ACC112 (cell line): ENCODE measurements around the gene MYH3.

Experiments used
- H2AFZ ChIP-seq: fragments of 200-600 bp; sonication (generic); one replicate; pipeline ENCODE4 v1.6.0; 2017; ENCODE audit warnings: antibody characterized with exemption, low read length; ENCODE audit not compliant: unreplicated experiment
- H3K27ac ChIP-seq: fragments of 200-600 bp; sonication (generic); 2 replicates; pipeline ENCODE4 v1.5.1; 2014; ENCODE audit warnings: low read depth, mild to moderate bottlenecking, antibody characterized with exemption, low read length, moderate library complexity
- H3K27me3 ChIP-seq: fragments of 200-600 bp; sonication (generic); 2 replicates; pipeline ENCODE4 v1.6.1; 2014; ENCODE audit warnings: mild to moderate bottlenecking, antibody characterized with exemption, low read length, moderate library complexity, mixed read lengths; ENCODE audit not compliant: insufficient read depth
- H3K36me3 ChIP-seq: fragments of 200-600 bp; sonication (generic); 2 replicates; pipeline ENCODE4 v1.6.1; 2016; ENCODE audit warnings: mild to moderate bottlenecking, antibody characterized with exemption, low read length, moderate library complexity, mixed read lengths; ENCODE audit not compliant: insufficient read depth
- H3K4me1 ChIP-seq: fragments of 200-600 bp; sonication (generic); one replicate; pipeline ENCODE4 v1.6.1; 2016; ENCODE audit warnings: low read length, mixed read lengths; ENCODE audit not compliant: insufficient read depth, unreplicated experiment, control insufficient read depth
- H3K4me3 ChIP-seq: fragments of 200-600 bp; sonication (generic); 2 replicates; pipeline ENCODE4 v1.5.1; 2014; ENCODE audit warnings: mild to moderate bottlenecking, low read depth, low read length
- H3K79me2 ChIP-seq: fragments of 200-600 bp; sonication (generic); one replicate; pipeline ENCODE4 v1.6.0; 2016; ENCODE audit warnings: low read length; ENCODE audit not compliant: control insufficient read depth, unreplicated experiment, insufficient read depth

Gene MYH3

DNA sequence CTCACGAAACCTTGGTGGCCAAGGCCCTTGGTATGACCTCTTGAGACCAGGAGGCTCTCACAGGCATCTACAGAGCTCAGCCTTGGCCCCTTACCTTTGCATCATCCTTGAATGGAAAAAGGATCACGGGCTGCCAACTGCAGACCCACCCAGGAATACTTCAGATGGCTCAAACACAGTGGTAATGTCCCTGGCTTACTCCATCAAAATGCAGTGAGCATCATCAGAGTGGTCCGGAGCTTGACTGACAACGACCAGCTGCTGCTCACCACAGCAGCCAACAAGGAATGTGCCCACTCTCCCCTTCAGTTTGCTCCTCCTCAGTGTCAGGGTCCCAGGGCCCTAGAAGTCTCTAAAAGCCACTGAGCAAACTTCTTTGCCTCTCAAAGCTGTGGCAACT, 17.6 kb upstream of the MYH3 start:
- Histone ChIP-seq H3K4me1 (no peaks in the 10 kb centered on the region), H3K27me3 (no peaks in the 10 kb centered on the region), H3K4me3 (no peak overlapping the region), H3K36me3 (peaks cover 14% of the 10 kb centered on the region), H3K27ac (no peak overlapping the region), H3K79me2 (no peaks in the 10 kb centered on the region), H2AFZ (no peak overlapping the region)

DNA sequence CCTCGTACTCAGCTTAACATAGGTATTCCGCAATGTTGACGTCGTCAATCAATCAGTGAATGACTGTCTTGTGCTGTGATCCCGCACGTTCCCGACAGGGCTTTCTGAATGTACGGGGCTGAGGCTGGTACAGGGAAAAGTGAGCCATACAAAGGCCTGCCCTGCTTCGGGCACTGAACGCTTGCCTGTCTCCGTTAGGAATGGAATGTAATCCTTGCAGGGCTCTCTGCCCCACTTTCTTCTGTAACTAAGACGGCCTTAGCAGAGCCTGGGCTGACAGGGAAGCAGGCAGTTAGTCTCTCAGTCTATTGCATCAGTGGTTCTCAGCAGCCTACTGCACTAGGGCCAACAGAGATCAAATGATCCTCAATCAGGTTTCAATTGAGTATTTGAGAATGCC, 16.2 kb upstream of the MYH3 start:
- H2AFZ ChIP-seq = no peak overlapping the region
- H3K79me2 ChIP-seq = no peaks in the 10 kb centered on the region
- no peaks in the 10 kb centered on the region for H3K27me3 ChIP-seq
- H3K27ac ChIP-seq = no peak overlapping the region
- 0 out of 2 replicates have a peak, but pooled peaks cover 4% of the 10 kb centered on the region for H3K36me3 ChIP-seq
- peaks cover 5% of the 10 kb centered on the region for H3K4me1 ChIP-seq
- H3K4me3 ChIP-seq = no peak overlapping the region

DNA sequence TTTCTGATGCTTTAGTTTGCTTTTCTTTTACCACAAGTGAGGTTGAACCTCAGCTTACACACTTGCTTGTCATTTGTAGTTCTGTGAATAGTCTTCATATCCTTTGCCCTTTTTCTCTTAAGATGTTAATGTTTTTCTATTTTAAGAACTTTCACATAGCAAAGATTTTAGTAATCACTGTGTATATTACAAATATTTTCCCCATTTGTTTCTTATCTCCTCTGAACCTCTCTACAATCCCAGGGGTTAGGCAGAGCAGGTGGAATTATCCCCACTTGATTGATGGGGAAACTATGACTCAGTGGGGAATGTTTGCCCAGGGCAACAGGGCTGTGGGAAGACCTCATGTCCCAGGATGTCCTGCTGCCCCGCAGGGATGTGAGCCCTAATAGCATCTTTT, 11.7 kb upstream of the MYH3 start:
- H3K36me3 ChIP-seq = no peaks in the 10 kb centered on the region
- H3K27me3 ChIP-seq = no peaks in the 10 kb centered on the region
- H2AFZ ChIP-seq = no peak overlapping the region
- no peak overlapping the region for H3K4me3 ChIP-seq
- peaks cover 5% of the 10 kb centered on the region for H3K4me1 ChIP-seq
- H3K79me2 ChIP-seq = no peaks in the 10 kb centered on the region
- no peak overlapping the region; the same call in 1 of the 2 replicates for H3K27ac ChIP-seq

DNA sequence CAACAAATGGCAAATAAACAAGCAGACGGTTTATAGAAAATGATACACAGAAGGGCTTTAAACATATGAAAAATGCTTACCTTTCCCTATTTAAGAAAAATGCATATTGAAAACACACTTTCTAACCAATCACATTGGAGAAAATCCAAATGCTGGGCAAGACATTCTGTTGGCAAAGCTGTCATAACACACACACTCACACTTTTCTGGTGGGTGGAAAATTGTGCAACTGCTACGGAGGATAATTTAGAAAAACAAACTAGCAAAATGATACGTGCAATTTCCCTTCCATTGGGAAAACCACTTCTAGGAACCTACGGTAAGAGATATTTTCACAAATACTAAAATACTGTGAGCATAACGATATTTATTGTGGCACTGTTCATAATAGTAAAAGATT, 9.8 kb upstream of the MYH3 start:
- Histone ChIP-seq H2AFZ (no peak overlapping the region), H3K4me3 (no peak overlapping the region), H3K27ac (no peak overlapping the region)

DNA sequence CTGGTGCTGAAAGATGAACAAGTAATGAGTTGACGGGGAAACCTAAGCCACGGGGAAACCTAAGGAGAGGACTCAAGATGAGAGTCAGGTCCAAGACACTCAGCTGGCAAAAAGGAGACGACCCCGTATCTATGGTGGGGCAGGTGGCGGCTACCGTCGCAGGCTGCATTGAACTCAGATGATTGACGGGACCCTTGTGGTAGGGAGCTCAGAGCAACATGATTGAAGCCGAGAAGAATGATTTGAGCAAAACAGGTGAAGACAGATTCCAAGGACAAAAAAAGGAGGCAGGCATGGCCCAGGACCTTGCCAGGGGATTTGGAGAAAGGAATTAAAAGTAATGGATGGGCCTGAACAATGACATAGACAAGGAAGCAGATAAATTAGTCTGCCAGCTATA, 7.5 kb upstream of the MYH3 start:
- Histone ChIP-seq H3K27ac (no peak overlapping the region), H3K4me3 (no peak overlapping the region), H3K36me3 (no peaks in the 10 kb centered on the region), H2AFZ (no peak overlapping the region), H3K79me2 (no peaks in the 10 kb centered on the region), H3K27me3 (no peaks in the 10 kb centered on the region), H3K4me1 (peaks cover 5% of the 10 kb centered on the region)

More for the DNA sequence above, 9.8 kb upstream of the MYH3 start:
- no peaks in the 10 kb centered on the region for H3K27me3 ChIP-seq
- H3K4me1 ChIP-seq = peaks cover 5% of the 10 kb centered on the region
- H3K36me3 ChIP-seq = no peaks in the 10 kb centered on the region
- H3K79me2 ChIP-seq = no peaks in the 10 kb centered on the region

DNA sequence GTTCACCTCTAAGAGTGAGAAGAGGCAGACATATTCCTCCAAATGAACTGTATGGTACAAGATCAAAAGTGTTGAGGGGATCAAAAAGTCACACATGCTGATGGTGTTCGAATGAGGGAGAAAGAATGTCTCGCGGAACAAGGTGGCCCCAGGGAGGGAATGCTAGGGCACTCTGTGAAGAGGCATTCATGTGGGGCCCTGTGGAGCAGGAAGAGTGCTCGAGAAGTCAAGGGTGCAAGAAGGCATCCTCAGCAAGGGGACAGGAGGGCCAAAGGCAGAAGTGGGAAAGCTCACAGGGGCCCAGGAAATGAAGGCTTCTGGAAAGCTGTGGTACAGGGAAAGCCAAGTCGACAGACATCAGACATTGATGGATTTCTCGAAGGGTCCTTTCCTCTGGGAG, 6.1 kb upstream of the MYH3 start:
- no peak overlapping the region for H2AFZ ChIP-seq
- H3K79me2 ChIP-seq = no peaks in the 10 kb centered on the region
- no peaks in the 10 kb centered on the region for H3K36me3 ChIP-seq
- H3K4me1 ChIP-seq = no peaks in the 10 kb centered on the region
- no peaks in the 10 kb centered on the region for H3K27me3 ChIP-seq
- H3K4me3 ChIP-seq = no peak overlapping the region
- no peak overlapping the region for H3K27ac ChIP-seq

DNA sequence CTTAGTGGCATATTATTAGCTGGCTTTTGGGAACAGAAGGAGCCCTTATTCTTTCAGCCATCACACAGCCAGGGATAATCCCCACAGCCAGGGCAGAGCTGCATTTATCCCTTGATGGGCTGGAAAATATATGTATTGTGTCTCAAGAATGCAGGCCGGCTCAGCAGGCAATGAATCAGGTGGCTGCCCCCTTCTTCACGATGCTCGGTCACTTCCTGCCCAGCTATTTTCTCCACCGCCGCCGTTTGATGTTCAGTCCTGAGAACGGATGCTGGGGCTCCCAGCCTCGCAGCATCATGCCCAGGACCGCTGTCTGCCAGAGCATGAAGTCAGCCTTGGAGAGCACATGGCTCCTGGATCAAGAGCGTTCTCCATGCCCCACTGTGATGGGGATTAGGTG, 4.3 kb upstream of the MYH3 start:
- Histone ChIP-seq H3K27ac (no peak overlapping the region), H3K4me3 (no peak overlapping the region), H3K79me2 (no peaks in the 10 kb centered on the region), H2AFZ (no peak overlapping the region), H3K4me1 (no peaks in the 10 kb centered on the region), H3K27me3 (no peaks in the 10 kb centered on the region), H3K36me3 (no peaks in the 10 kb centered on the region)

DNA sequence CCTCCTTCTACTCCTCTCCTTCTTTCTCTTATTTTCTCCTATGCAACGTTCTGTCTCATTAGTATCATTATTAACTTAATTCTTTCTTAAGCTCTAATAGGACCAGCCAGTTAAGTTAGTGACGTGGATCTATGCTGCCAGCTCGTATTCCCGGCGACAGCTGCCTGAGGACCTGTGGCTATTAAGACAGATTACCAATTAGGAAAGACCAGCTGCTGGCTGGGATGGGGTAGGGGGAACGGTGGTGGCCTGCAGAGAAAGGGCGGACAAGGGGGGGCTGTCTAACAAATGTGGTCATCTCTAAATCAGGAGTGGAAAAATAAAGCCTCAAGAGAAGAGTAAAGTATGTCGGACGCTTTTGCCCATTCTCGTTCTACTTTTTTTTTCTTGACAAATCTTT, 770 bp upstream of the MYH3 start:
- H3K27ac ChIP-seq = no peak overlapping the region
- no peaks in the 10 kb centered on the region for H3K36me3 ChIP-seq
- no peak overlapping the region for H3K4me3 ChIP-seq
- no peak overlapping the region for H2AFZ ChIP-seq
- no peaks in the 10 kb centered on the region for H3K4me1 ChIP-seq
- H3K27me3 ChIP-seq = no peaks in the 10 kb centered on the region
- H3K79me2 ChIP-seq = no peaks in the 10 kb centered on the region

DNA sequence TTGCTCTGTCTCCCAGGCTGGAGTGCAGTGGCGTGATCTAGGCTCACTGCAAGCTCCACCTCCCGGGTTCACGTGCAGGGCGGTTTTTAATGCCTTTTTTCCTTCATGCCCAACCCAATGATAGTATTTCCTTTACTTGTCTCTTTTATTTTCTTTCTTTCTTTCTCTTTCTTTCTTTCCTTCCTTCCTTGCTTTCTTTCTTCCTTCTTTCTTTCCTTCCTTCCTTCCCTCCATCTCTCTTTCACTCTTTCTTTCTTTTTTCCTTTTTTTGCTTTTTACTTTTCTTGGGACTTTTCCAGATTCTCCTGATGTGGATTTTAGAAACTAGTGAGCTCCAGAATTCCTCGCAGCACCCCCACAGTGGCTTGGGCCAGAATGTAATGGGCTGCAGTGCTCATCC, 3.1 kb downstream of the MYH3 start:
- no peaks in the 10 kb centered on the region for H3K4me1 ChIP-seq
- H2AFZ ChIP-seq = no peak overlapping the region
- H3K79me2 ChIP-seq = no peaks in the 10 kb centered on the region
- no peak overlapping the region for H3K27ac ChIP-seq
- no peaks in the 10 kb centered on the region for H3K27me3 ChIP-seq
- no peak overlapping the region for H3K4me3 ChIP-seq
- no peaks in the 10 kb centered on the region for H3K36me3 ChIP-seq

DNA sequence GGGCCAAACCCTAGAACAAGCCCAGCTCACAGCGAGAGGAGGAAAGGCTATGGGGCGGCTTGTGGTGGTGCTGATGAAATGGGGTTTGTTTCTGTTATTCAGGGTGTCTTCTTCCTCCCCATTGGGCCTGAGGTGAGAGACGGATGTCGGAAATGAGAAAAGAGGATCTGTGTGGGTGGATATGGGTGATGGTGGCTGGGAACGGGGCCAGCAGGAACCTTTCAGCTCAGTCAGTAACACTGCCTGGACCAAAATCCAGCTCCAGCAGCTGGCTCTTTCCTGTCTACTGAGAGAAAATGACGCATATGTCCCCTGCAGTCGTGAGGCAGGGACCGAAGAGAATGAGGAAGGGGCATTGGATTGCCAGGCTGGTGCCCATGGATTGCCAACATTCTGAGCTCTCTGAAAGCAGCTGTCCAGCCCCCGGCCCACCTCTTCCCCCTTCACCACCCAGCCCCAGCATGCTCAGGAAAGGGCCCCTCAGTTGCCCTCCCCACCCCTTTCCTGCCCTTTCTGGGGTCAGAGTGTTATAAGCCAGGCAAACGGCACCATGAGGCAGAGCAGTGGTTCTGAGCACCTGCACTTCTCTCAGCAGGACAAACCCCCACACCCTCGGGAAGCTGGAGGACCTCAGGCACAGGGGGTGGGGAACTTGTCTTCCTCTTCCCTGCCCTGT, 4.0 kb downstream of the MYH3 start:
- H3K4me1 ChIP-seq = no peaks in the 10 kb centered on the region

DNA sequence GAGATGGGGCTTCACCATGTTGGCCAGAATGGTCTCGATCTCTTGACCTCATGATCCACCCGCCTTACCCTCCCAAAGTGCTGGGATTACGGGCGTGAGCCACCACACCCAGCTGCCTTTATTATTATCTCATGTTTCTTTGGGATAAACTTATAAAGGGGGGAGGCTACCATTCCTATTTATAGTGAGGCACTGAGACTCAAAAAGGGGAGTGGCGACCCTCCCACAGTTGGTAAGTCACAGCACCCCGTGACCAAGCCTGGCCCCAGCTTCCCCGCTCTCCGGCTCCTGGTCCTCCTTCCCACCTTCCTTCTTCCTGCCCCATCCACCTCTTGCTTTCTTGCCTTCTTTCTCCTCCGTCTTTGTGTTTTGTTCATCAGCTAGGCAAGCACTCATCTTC, 5.2 kb downstream of the MYH3 start:
- no peak overlapping the region for H3K4me3 ChIP-seq
- no peak overlapping the region for H2AFZ ChIP-seq
- no peaks in the 10 kb centered on the region for H3K36me3 ChIP-seq

More for the DNA sequence above, 4.0 kb downstream of the MYH3 start:
- H3K4me3 ChIP-seq = no peak overlapping the region
- H3K36me3 ChIP-seq = no peaks in the 10 kb centered on the region
- H3K79me2 ChIP-seq = no peaks in the 10 kb centered on the region
- H3K27me3 ChIP-seq = no peaks in the 10 kb centered on the region
- no peak overlapping the region for H3K27ac ChIP-seq
- no peak overlapping the region for H2AFZ ChIP-seq

More for the DNA sequence above, 5.2 kb downstream of the MYH3 start:
- no peaks in the 10 kb centered on the region for H3K27me3 ChIP-seq
- H3K4me1 ChIP-seq = no peaks in the 10 kb centered on the region
- H3K27ac ChIP-seq = no peak overlapping the region
- H3K79me2 ChIP-seq = no peaks in the 10 kb centered on the region
